ENCODE data around the gene MEG3. TPM values are rescaled to one million over a fixed set of nuclear protein-coding genes. Genes with fewer than 3 reads are reported as not detected.

MEG3 gene
- total RNA-seq, 4 donors from 2014 or later = 101 to 177 (median 167) TPM

GRCh38 chr14:100861188-100861936 is 35.4 kb downstream of the MEG3 start:
- DNase-seq (ENCODE audit: low spot score in 2 of 2) = no peak
- Histone ChIP-seq H3K27me3 (no peaks in the 10 kb centered on the region), H3K4me1 (peaks cover 0 to 15% (median 0%) of the 10 kb centered on the region in 4 donors), H3K27ac (no peak overlapping the region), H3K4me3 (no peak overlapping the region), H3K36me3 (no peaks in the 10 kb centered on the region), H3K9me3 (no peaks in the 10 kb centered on the region)
- 90 to 92% methylated on average over 11 to 15 of the region's 16 CpGs for WGBS, 2 donors
- no peak for TF ChIP-seq EP300 (IDR thresholded peaks at IDR 0.05)
- TF ChIP-seq, protein P1, sequence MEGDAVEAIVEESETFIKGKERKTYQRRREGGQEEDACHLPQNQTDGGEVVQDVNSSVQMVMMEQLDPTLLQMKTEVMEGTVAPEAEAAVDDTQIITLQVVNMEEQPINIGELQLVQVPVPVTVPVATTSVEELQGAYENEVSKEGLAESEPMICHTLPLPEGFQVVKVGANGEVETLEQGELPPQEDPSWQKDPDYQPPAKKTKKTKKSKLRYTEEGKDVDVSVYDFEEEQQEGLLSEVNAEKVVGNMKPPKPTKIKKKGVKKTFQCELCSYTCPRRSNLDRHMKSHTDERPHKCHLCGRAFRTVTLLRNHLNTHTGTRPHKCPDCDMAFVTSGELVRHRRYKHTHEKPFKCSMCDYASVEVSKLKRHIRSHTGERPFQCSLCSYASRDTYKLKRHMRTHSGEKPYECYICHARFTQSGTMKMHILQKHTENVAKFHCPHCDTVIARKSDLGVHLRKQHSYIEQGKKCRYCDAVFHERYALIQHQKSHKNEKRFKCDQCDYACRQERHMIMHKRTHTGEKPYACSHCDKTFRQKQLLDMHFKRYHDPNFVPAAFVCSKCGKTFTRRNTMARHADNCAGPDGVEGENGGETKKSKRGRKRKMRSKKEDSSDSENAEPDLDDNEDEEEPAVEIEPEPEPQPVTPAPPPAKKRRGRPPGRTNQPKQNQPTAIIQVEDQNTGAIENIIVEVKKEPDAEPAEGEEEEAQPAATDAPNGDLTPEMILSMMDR (IDR thresholded peaks at IDR 0.05) = no peak
- no peak for TF ChIP-seq POLR2A (IDR thresholded peaks at IDR 0.05)

- no peaks in the 10 kb centered on the region for H3K27me3 ChIP-seq
- no peak overlapping the region for H3K27ac ChIP-seq
- no peaks in the 10 kb centered on the region for H3K9me3 ChIP-seq
- no peak for DNase-seq (ENCODE audit: low spot score in 2 of 2)
- 89 to 94% methylated on average over 2 of the region's 2 CpGs for WGBS, 2 donors
- H3K4me1 ChIP-seq = peaks cover 0 to 15% (median 0%) of the 10 kb centered on the region in 4 donors
- H3K36me3 ChIP-seq = no peaks in the 10 kb centered on the region
- no peak for TF ChIP-seq POLR2A (IDR thresholded peaks at IDR 0.05)
- TF ChIP-seq, protein P1 (IDR thresholded peaks at IDR 0.05) = no peak
- no peak overlapping the region for H3K4me3 ChIP-seq
Observed at GRCh38 chr14:100861937-100862247, 36.0 kb downstream of the MEG3 start.

- TF ChIP-seq, protein P1 (IDR thresholded peaks at IDR 0.05) = no peak
- TF ChIP-seq EP300 (IDR thresholded peaks at IDR 0.05) (no peak), POLR2A (IDR thresholded peaks at IDR 0.05) (no peak)
- DNase-seq (ENCODE audit: low spot score in 2 of 2) = no peak
- H3K36me3 ChIP-seq = no peaks in the 10 kb centered on the region
- H3K27me3 ChIP-seq = no peaks in the 10 kb centered on the region
- H3K4me1 ChIP-seq = peaks cover 0 to 15% (median 0%) of the 10 kb centered on the region in 4 donors
- 76 to 96% methylated on average over 3 of the region's 3 CpGs for WGBS, 2 donors
- no peaks in the 10 kb centered on the region for H3K9me3 ChIP-seq
- no peak overlapping the region for H3K4me3 ChIP-seq
- H3K27ac ChIP-seq = no peak overlapping the region
Observed at GRCh38 chr14:100862277-100862676, 36.4 kb downstream of the MEG3 start.

DNA sequence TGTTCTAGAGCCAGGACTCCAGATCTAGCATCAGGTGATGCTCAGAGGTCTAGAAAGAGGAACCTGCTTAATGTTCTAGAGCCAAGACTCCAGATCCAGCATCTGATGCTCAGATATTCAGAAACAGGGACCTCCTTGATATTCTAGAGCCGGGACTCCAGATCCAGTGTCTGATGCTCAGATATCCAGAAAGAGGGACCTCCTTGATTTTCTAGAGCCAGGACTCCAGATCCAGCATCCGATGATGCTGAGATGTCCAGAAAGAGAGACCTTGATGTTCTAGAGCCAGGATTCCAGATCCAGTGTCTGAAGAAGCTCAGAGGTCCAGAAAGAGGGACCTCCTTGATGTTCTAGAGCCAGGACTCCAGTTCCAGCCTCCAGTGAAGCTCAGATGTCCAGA is 36.9 kb downstream of the MEG3 start:
- Histone ChIP-seq H3K4me1 (peaks cover 0 to 15% (median 0%) of the 10 kb centered on the region in 4 donors), H3K27ac (no peak overlapping the region), H3K9me3 (no peaks in the 10 kb centered on the region), H3K36me3 (no peaks in the 10 kb centered on the region), H3K4me3 (no peak overlapping the region), H3K27me3 (no peaks in the 10 kb centered on the region)
- TF ChIP-seq EP300 (IDR thresholded peaks at IDR 0.05) = no peak
- TF ChIP-seq, protein P1 (IDR thresholded peaks at IDR 0.05) = no peak
- DNase-seq (ENCODE audit: low spot score in 2 of 2) = no peak
- WGBS, 2 donors = 94 to 100% methylated on average over 2 of the region's 2 CpGs

DNA sequence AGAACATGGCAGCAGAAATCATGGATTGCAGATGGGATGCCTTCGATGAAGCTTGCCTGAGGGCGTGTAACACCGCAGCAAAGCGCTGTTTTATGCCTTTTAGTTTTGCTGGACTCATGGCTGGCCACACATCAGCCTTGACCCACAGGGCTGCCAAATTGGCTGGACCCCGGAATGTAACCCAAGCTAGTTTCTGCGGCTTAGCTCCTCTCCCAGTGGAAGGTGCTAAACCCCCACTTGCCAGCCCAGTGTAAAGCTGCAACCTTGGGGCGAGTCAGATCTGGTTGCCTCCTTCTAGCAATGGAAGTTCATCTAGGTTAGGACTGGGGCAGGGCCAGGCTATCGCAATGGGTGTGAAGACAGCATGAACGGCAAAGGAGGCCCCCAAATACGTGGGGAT is 38.3 kb downstream of the MEG3 start:
- Histone ChIP-seq H3K27me3 (no peaks in the 10 kb centered on the region), H3K36me3 (no peaks in the 10 kb centered on the region), H3K27ac (no peak overlapping the region), H3K4me1 (peaks cover 0 to 15% (median 0%) of the 10 kb centered on the region in 4 donors), H3K4me3 (no peak overlapping the region), H3K9me3 (no peaks in the 10 kb centered on the region)
- no peak for DNase-seq (ENCODE audit: low spot score in 2 of 2)
- WGBS, 2 donors = 85 to 87% methylated on average over 10 of the region's 10 CpGs
- no peak for TF ChIP-seq POLR2A (IDR thresholded peaks at IDR 0.05)
- TF ChIP-seq EP300 (IDR thresholded peaks at IDR 0.05) = no peak
- TF ChIP-seq, protein P1 (IDR thresholded peaks at IDR 0.05) = no peak

Data from tibial nerve (tissue), 4 donors.